Naive B cell (primary cell): ENCODE measurements around the gene CHAT. TPM values are rescaled to one million over a fixed set of nuclear protein-coding genes. Genes with fewer than 3 reads are reported as not detected.

Source experiments
- ATAC-seq, 2 donors: fragments of 150-1000 bp; cut with Tn5 transposase; 2 replicates each; pipeline ENCODE4 v1.10.0; 2021; ENCODE audit warnings: low read depth in 2 of 2, mild to moderate bottlenecking in 2 of 2, moderate library complexity in 2 of 2
- DNase-seq: peaks from one replicate; pipeline ENCODE4 v3.0.0; 2022
- H3K27ac Mint-ChIP-seq, 6 donors: one replicate each; pipeline ENCODE4 v1.8.0; 2020 to 2022; ENCODE audit warnings: mild to moderate bottlenecking in 6 of 6, mixed read lengths in 6 of 6, moderate library complexity in 5 of 6, inconsistent platforms in 2 of 6
- H3K27me3 Mint-ChIP-seq, 3 donors: one replicate each; pipeline ENCODE4 v1.8.0; 2021 to 2022; ENCODE audit warnings: mixed read lengths in 3 of 3, mild to moderate bottlenecking in 1 of 3
- H3K36me3 Mint-ChIP-seq, 2 donors: one replicate each; pipeline ENCODE4 v1.8.0; 2020 to 2022; ENCODE audit warnings: mixed read lengths in 2 of 2, inconsistent platforms in 1 of 2, mild to moderate bottlenecking in 1 of 2
- H3K4me1 Mint-ChIP-seq, 3 donors: one replicate each; pipeline ENCODE4 v1.8.0; 2020 to 2022; ENCODE audit warnings: mixed read lengths in 3 of 3, inconsistent platforms in 1 of 3, mild to moderate bottlenecking in 1 of 3, moderate library complexity in 1 of 3
- H3K4me3 Mint-ChIP-seq, 8 donors: one replicate each; pipeline ENCODE4 v1.8.0; 2020 to 2022; ENCODE audit warnings: mild to moderate bottlenecking in 8 of 8, mixed read lengths in 8 of 8, moderate library complexity in 8 of 8, inconsistent platforms in 2 of 8
- H3K9me3 Mint-ChIP-seq, 7 donors: one replicate each; pipeline ENCODE4 v1.8.0; 2020 to 2022; ENCODE audit warnings: mixed read lengths in 7 of 7, mild to moderate bottlenecking in 5 of 7, inconsistent platforms in 2 of 7, moderate library complexity in 1 of 7
- polyA plus RNA-seq, 6 donors: library from polyadenylated mRNA; unstranded; fragments of 300-500 nt; fragmentation: Illumina TruSeq; gene quantifications; one replicate each; pipeline ENCODE4 v1.2.3, GENCODE V29; 2021; ENCODE audit warnings: low read depth in 6 of 6

Gene CHAT
- polyA plus RNA-seq, 6 donors from 2014 or later = not detected

- H3K27me3 Mint-ChIP-seq = peaks cover under 1 to 7% (median 4%) of the 10 kb centered on the region in 3 donors
- ATAC-seq (no peak), DNase-seq (no peak)
- no peak overlapping the region for H3K4me3 Mint-ChIP-seq
- peaks cover 0 to 3% (median 0%) of the 10 kb centered on the region in 7 donors for H3K9me3 Mint-ChIP-seq
- H3K27ac Mint-ChIP-seq = no peak overlapping the region
- H3K36me3 Mint-ChIP-seq = no peaks in the 10 kb centered on the region
- no peaks in the 10 kb centered on the region for H3K4me1 Mint-ChIP-seq
Observed at GRCh38 chr10:49632406-49633317, 18.8 kb downstream of the CHAT start.

GRCh38 chr10:49633327-49634068, 19.7 kb downstream of the CHAT start:
- no peak for ATAC-seq
- H3K4me3 Mint-ChIP-seq = no peak overlapping the region
- no peak overlapping the region for H3K27ac Mint-ChIP-seq
- DNase-seq = no peak
- no peaks in the 10 kb centered on the region for H3K4me1 Mint-ChIP-seq
- H3K9me3 Mint-ChIP-seq = peaks cover 0 to 3% (median 0%) of the 10 kb centered on the region in 7 donors
- no peaks in the 10 kb centered on the region for H3K36me3 Mint-ChIP-seq
- peaks cover 4 to 15% (median 7%) of the 10 kb centered on the region in 3 donors for H3K27me3 Mint-ChIP-seq

- H3K27me3 Mint-ChIP-seq = peaks cover 4 to 16% (median 7%) of the 10 kb centered on the region in 3 donors
- no peaks in the 10 kb centered on the region for H3K36me3 Mint-ChIP-seq
- no peak for DNase-seq
- no peak overlapping the region for H3K4me3 Mint-ChIP-seq
- ATAC-seq = no peak
- H3K27ac Mint-ChIP-seq = no peak overlapping the region
- H3K9me3 Mint-ChIP-seq = peaks cover 0 to 3% (median 0%) of the 10 kb centered on the region in 7 donors
- H3K4me1 Mint-ChIP-seq = no peaks in the 10 kb centered on the region
Observed at GRCh38 chr10:49634069-49634660, 20.3 kb downstream of the CHAT start.

GRCh38 chr10:49642311-49642710, 28.5 kb downstream of the CHAT start:
- Mint-ChIP-seq H3K9me3 (no peaks in the 10 kb centered on the region), H3K36me3 (no peaks in the 10 kb centered on the region), H3K27ac (no peak overlapping the region), H3K4me1 (no peaks in the 10 kb centered on the region), H3K4me3 (no peak overlapping the region), H3K27me3 (peaks cover 33 to 63% (median 39%) of the 10 kb centered on the region in 3 donors)
- DNase-seq = no peak
- no peak for ATAC-seq

- Mint-ChIP-seq H3K36me3 (no peaks in the 10 kb centered on the region), H3K27me3 (peaks cover 32 to 55% (median 33%) of the 10 kb centered on the region in 3 donors), H3K4me1 (no peaks in the 10 kb centered on the region), H3K27ac (no peak overlapping the region), H3K4me3 (no peak overlapping the region), H3K9me3 (no peaks in the 10 kb centered on the region)
- ATAC-seq (no peak), DNase-seq (no peak)
Observed at GRCh38 chr10:49643241-49644034, 29.6 kb downstream of the CHAT start.

- Mint-ChIP-seq H3K27me3 (peaks cover 32 to 61% (median 33%) of the 10 kb centered on the region in 3 donors), H3K4me3 (no peak overlapping the region), H3K27ac (no peak overlapping the region), H3K9me3 (no peaks in the 10 kb centered on the region), H3K4me1 (peaks cover under 1 to 4% (median 1%) of the 10 kb centered on the region in 3 donors), H3K36me3 (no peaks in the 10 kb centered on the region)
- ATAC-seq (no peak), DNase-seq (no peak)
Observed at GRCh38 chr10:49644035-49644646, 30.3 kb downstream of the CHAT start.

- peak overlapping the region in 1 of 8 donors; percentile 25 for H3K4me3 Mint-ChIP-seq
- no peaks in the 10 kb centered on the region for H3K9me3 Mint-ChIP-seq
- H3K4me1 Mint-ChIP-seq = peaks cover 5 to 11% (median 5%) of the 10 kb centered on the region in 3 donors
- no peaks in the 10 kb centered on the region for H3K36me3 Mint-ChIP-seq
- no peak for ATAC-seq
- DNase-seq = no peak
- no peak overlapping the region for H3K27ac Mint-ChIP-seq
- H3K27me3 Mint-ChIP-seq = peaks cover 27 to 55% (median 28%) of the 10 kb centered on the region in 3 donors
Observed at GRCh38 chr10:49645417-49645816, 31.6 kb downstream of the CHAT start.

GRCh38 chr10:49645871-49646870, 32.3 kb downstream of the CHAT start:
- Mint-ChIP-seq H3K27me3 (peaks cover 23 to 55% (median 24%) of the 10 kb centered on the region in 3 donors), H3K9me3 (no peaks in the 10 kb centered on the region), H3K36me3 (no peaks in the 10 kb centered on the region), H3K4me1 (peaks cover 5 to 11% (median 5%) of the 10 kb centered on the region in 3 donors), H3K27ac (no peak overlapping the region), H3K4me3 (no peak overlapping the region)
- ATAC-seq (no peak), DNase-seq (no peak)

GRCh38 chr10:49647554-49647953, 33.7 kb downstream of the CHAT start:
- H3K4me3 Mint-ChIP-seq = no peak overlapping the region
- H3K36me3 Mint-ChIP-seq = no peaks in the 10 kb centered on the region
- H3K9me3 Mint-ChIP-seq = no peaks in the 10 kb centered on the region
- no peak for ATAC-seq
- peaks cover 14 to 42% (median 23%) of the 10 kb centered on the region in 3 donors for H3K27me3 Mint-ChIP-seq
- no peak for DNase-seq
- no peak overlapping the region for H3K27ac Mint-ChIP-seq
- H3K4me1 Mint-ChIP-seq = peaks cover 5 to 11% (median 8%) of the 10 kb centered on the region in 3 donors

- DNase-seq (no peak), ATAC-seq (no peak)
- Mint-ChIP-seq H3K4me1 (peaks cover 5 to 11% (median 8%) of the 10 kb centered on the region in 3 donors), H3K27ac (peak overlapping the region in 1 of 6 donors; percentile 20), H3K9me3 (no peaks in the 10 kb centered on the region), H3K36me3 (no peaks in the 10 kb centered on the region), H3K27me3 (peaks cover 13 to 35% (median 23%) of the 10 kb centered on the region in 3 donors), H3K4me3 (no peak overlapping the region)
Observed at GRCh38 chr10:49647985-49648795, 34.4 kb downstream of the CHAT start.

- H3K9me3 Mint-ChIP-seq = no peaks in the 10 kb centered on the region
- H3K36me3 Mint-ChIP-seq = no peaks in the 10 kb centered on the region
- ATAC-seq (no peak), DNase-seq (no peak)
- peak overlapping the region in 1 of 8 donors; percentile 37 for H3K4me3 Mint-ChIP-seq
- no peak overlapping the region for H3K27ac Mint-ChIP-seq
- H3K27me3 Mint-ChIP-seq = peaks cover 11 to 24% (median 18%) of the 10 kb centered on the region in 3 donors
- peaks cover 5 to 11% (median 8%) of the 10 kb centered on the region in 3 donors for H3K4me1 Mint-ChIP-seq
Observed at GRCh38 chr10:49649294-49649693, 35.5 kb downstream of the CHAT start.
